Stimulated activated CD4-positive, alpha-beta T cell treated with anti-CD3 and anti-CD28 coated beads, Interleukin-15, amount 100 ng/mL, for 24 hours (primary cell): ENCODE data around the gene PUS3.
A peak's percentile ranks its signal among the peaks of the same experiment; 100 is the strongest.
"Not testable (repeated sequence)": the region's sequence is repeated elsewhere in the genome, so short reads cannot be mapped to it uniquely, and the experiment has no call there.

Experiments used
- DNase-seq: peaks from one replicate; pipeline ENCODE4 v3.0.0-alpha.2; 2020

Gene PUS3

DNA sequence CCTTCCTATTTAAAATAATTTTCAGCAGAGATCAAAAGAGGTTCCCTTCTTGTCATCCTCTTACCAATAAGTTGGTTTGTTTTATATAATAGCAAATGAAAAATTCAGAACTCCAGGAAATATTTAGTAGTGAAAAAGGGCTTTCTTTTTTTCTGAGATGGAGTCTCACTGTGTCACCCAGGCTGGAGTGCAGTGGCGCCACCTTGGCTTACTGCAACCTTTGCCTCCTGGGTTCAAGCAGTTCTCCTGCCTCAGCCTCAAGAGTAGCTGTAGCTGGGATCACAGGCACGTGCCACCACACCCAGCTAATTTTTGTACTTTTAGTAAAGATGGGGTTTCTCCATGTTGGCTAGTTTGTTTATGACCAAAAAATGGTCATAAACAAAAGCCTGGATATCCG is 11.6 kb upstream of the PUS3 start:
- not testable (repeated sequence) for DNase-seq

DNA sequence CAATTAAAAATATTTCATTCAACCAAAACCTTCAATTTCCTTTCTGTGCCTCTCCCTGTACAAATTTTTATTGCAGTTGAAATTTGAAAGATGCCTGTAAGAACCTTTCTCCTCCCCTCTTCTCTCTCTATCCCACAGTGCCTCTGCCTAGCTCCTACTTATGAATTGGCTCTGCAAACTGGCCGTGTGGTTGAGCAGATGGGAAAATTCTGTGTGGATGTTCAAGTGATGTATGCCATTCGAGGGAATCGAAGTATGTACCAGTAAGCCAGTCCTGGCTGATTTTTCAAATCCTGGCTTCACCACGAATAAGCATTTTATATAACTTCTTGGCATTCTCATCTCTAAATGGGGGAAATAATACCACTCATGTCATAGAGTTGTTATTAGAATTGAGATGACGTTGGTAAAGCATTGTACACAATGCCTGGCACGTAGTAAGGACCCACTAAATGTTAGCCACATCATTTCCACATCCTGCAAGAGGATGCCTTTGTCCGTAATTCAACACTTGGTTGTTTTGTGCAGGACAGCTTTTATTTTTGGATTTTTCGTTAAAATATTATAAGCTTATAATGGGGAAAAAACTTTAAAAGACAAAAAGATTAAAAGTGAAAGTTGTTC is 7.3 kb upstream of the PUS3 start:
- no peak for DNase-seq

GRCh38 chr11:125904678-125905077 is 1.7 kb upstream of the PUS3 start:
- no peak for DNase-seq

- DNase-seq = peak; percentile 29
These were observed 979 bp upstream of the PUS3 start, which contains the start of gene DDX25 for GRCh38 chr11:125903711-125904659. TSS of gene DDX25 (plus strand) at chr11:125904508. CDS start at chr11:125904518, 10 bp downstream.

- no peak for DNase-seq
These were observed 604 bp downstream of the PUS3 start for GRCh38 chr11:125902277-125902926.

- DNase-seq = no peak
These were observed 1.1 kb downstream of the PUS3 start for GRCh38 chr11:125901872-125902271.

- no peak for DNase-seq
These were observed 10.0 kb downstream of the PUS3 start for GRCh38 chr11:125892994-125893393.

DNA sequence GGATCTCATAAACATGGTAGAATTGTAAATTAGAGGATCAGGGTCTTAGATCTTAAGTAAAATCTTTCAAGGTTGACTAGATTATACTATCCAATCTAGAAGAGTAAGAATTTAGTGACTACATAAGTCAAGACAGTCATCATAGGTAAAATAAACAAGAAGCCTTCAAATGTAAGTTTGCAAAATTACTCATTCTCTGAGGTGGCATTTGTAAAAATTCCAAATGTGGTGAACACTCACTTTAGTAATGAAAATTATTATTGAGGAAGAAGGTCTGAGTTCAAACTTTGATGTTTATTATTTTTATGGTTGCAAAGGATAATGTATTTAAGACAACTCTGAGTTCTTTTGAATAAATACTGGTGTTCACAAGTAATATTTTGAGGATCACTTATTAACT is 10.9 kb downstream of the PUS3 start:
- DNase-seq = no peak

DNA sequence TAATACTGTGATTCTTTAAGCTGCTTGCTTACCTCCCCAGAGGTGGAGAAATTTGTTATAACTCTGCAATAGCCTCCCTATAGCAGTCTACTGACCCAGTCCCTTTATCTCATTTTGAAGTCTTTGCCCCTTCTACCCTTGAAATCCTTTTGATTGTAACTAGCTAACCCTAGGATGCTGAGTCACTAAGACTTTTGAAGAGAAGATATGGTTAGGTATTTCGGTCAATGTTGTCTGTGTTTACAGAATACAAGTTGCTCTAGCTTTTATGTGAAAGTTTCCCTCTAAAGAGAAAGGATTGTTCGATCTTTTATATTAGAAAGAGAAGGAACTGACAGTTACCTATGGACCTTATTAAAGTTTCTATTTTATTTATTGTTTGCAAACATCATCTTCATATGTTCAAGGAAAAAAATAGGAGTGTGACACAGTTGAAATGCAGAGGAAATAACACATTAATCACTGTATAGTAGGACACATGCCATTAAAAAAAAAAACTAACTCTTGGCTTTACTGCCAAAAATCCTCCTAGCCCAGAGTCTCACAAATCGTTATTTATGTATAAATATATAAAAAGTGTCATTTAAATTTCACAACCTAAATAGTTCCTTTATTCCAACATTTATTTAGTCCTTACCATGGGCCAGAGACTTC is 12.4 kb downstream of the PUS3 start:
- no peak for DNase-seq

DNA sequence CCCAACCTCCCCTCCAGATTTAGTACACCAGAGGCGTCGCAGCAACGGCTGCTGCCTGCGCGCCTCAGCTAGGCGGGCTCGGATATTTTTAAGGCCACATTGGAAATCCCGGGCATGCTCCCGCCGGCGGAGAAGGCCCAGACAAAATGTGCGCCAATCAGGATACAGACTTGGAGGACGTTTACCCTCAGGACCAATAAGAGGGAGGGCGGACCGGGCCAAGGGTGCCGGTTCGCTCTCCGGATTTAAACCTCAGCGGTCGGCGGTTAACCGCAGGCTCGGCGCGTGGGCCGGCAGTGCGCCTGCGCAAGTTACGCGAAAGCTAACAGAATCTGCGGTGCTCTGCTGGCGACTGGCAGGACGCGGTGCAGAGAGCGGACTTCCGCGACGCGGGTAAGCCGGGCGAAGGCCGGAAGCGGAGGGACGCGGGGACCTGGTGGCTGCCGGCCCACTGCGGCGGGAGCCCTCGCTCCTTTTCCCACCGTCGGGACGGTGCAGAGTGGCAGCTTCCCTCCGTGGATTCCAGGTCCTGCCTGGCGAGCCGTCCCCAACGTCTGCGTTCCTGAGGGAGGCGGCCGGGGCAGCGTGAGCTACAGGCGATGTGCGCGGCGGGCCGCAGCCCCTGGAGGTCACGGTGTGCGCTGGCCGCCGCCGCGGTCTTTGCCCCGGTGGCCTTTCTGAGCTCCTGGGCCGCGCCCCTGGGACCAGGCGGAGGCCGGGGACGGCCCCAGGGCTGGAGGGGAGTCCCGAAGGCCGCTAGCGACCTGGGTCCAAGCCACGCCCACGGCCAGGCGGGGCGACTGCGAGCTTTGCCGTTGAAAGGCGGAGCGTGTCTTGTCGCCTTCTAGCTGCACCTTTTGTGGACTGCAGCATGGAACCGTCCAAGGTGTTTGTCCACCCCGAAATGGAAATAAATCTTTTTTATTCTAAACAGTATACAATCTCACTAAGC is 15.4 kb downstream of the PUS3 start, which contains the start of gene HYLS1:
Gene HYLS1 (plus strand): TSS at position 296 of the 952 bp plus-strand sequence. CDS start 11,701 bp downstream, outside the sequence.
- DNase-seq = peak; percentile 97

GRCh38 chr11:125886997-125887372 is 16.0 kb downstream of the PUS3 start:
- DNase-seq = peak; percentile 55

DNA sequence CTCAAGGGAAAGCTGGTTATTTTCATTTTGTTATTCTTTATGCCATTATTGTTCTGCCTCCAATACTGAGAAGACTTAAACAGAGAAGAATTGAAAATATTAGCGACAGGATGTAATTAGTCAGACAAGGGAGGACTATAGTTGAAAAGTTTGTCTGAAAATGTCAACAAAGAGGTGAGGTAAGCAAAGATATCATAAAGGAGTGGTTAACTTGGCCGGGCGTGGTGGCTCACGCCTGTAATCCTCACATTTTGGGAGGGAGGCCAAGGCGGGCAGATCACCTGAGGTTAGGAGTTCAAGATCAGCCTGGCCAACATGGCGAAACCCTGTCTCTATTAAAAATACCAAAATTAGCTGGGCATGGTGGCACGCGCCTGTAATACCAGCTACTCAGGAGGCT is 19.6 kb downstream of the PUS3 start:
- no peak for DNase-seq

GRCh38 chr11:125881291-125881690 is 21.7 kb downstream of the PUS3 start:
- no peak for DNase-seq

DNA sequence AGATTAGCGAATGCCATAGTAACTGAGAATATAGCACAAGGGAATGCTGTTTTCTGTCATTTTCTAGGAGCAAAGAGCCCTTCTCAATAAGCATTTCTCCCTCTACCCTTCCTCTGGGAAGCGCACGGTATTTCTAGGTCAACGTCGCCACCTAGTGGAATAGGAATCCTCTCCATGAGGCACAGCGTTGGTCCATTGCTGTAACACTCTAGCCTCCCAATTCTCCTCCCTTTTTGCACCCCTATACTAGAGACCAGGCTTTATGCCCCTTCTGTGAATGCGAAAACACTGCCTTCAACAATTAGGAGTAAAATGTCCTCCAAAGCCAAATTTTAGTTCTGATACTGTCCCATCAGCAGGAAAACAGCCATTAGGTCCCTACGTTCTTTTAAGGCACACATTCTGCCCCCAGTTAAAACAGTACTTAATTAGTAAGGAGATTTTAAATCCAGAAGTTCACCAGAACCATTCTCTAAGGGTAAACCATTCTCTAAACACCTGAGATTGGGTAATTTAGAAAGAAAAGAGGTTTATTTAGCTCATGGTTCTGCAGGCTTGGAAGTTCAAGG is 28.4 kb downstream of the PUS3 start:
- DNase-seq = peak; percentile 66

GRCh38 chr11:125873881-125874555 is 29.0 kb downstream of the PUS3 start:
- no peak for DNase-seq

GRCh38 chr11:125872138-125872491 is 30.9 kb downstream of the PUS3 start:
- DNase-seq = no peak

GRCh38 chr11:125871391-125872137 is 31.4 kb downstream of the PUS3 start:
- peak; percentile 47 for DNase-seq

- no peak for DNase-seq
These were observed 33.5 kb downstream of the PUS3 start for GRCh38 chr11:125869521-125869920.

DNA sequence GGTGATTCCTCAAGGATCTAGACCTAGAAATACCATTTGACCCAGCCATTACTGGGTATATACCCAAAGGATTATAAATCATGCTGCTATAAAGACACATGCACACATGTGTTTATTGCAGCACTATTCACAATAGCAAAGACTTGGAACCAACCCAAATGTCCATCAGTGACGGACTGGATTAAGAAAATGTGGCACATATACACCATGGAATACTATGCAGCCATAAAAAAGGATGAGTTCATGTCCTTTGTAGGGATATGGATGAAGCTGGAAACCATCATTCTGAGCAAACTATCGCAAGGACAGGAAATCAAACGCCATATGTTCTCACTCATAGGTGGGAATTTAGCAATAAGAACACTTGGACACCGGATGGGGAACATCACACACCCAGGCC is 37.7 kb downstream of the PUS3 start:
- not testable (repeated sequence) for DNase-seq

GRCh38 chr11:125862786-125863185 is 40.2 kb downstream of the PUS3 start:
- DNase-seq = not testable (repeated sequence)
